ENCODE measurements around the gene PTMA. TPM values are rescaled to one million over a fixed set of nuclear protein-coding genes. Genes with fewer than 3 reads are reported as not detected.
A peak's percentile ranks its signal among the peaks of the same experiment; 100 is the strongest.

The PTMA gene
- total RNA-seq, 1 donor from 2014 or later, result 2,194 TPM

- peak overlapping the region; percentile 59 for H3K4me3 Mint-ChIP-seq
- intact Hi-C loops (cut with micrococcal nuclease), result no loop called here
Measured at GRCh38 chr2:231682603-231683291, 25.6 kb upstream of the PTMA start.

GRCh38 chr2:231683292-231684235 is 24.8 kb upstream of the PTMA start:
- no peak for DNase-seq (ENCODE audit: low spot score)

More at GRCh38 chr2:231682603-231683291, 25.6 kb upstream of the PTMA start:
- peaks cover 19% of the 10 kb centered on the region for H3K27me3 Mint-ChIP-seq (ENCODE audit: insufficient read depth)
- no peak overlapping the region for H3K27ac Mint-ChIP-seq
- H3K36me3 Mint-ChIP-seq (ENCODE audit: low read depth), result peaks cover 2% of the 10 kb centered on the region
- peaks cover 3% of the 10 kb centered on the region for H3K4me1 Mint-ChIP-seq (ENCODE audit: low read depth)
- no peak for DNase-seq (ENCODE audit: low spot score)
- no peaks in the 10 kb centered on the region for H3K9me3 Mint-ChIP-seq

GRCh38 chr2:231684314-231685223 is 23.8 kb upstream of the PTMA start:
- Mint-ChIP-seq H3K36me3 (ENCODE audit: low read depth) (peaks cover 2% of the 10 kb centered on the region), H3K27me3 (ENCODE audit: insufficient read depth) (peaks cover 19% of the 10 kb centered on the region), H3K27ac (no peak overlapping the region), H3K9me3 (no peaks in the 10 kb centered on the region), H3K4me3 (no peak overlapping the region), H3K4me1 (ENCODE audit: low read depth) (no peaks in the 10 kb centered on the region)
- DNase-seq (ENCODE audit: low spot score), result no peak
- intact Hi-C loops (cut with micrococcal nuclease), result no loop called here

More at GRCh38 chr2:231683292-231684235, 24.8 kb upstream of the PTMA start:
- Mint-ChIP-seq H3K36me3 (ENCODE audit: low read depth) (peaks cover 2% of the 10 kb centered on the region), H3K27ac (no peak overlapping the region), H3K4me1 (ENCODE audit: low read depth) (no peaks in the 10 kb centered on the region), H3K9me3 (no peaks in the 10 kb centered on the region), H3K27me3 (ENCODE audit: insufficient read depth) (peaks cover 19% of the 10 kb centered on the region), H3K4me3 (no peak overlapping the region)
- intact Hi-C loops (cut with micrococcal nuclease), result no loop called here

GRCh38 chr2:231685349-231686191 is 22.8 kb upstream of the PTMA start:
- DNase-seq (ENCODE audit: low spot score), result no peak
- Mint-ChIP-seq H3K9me3 (no peaks in the 10 kb centered on the region), H3K27ac (no peak overlapping the region), H3K4me1 (ENCODE audit: low read depth) (no peaks in the 10 kb centered on the region), H3K4me3 (no peak overlapping the region), H3K27me3 (ENCODE audit: insufficient read depth) (peaks cover 17% of the 10 kb centered on the region), H3K36me3 (ENCODE audit: low read depth) (peaks cover 2% of the 10 kb centered on the region)
- intact Hi-C loops (cut with micrococcal nuclease), result no loop called here

GRCh38 chr2:231686192-231687100 is 21.9 kb upstream of the PTMA start:
- Mint-ChIP-seq H3K4me3 (no peak overlapping the region), H3K27me3 (ENCODE audit: insufficient read depth) (peaks cover 20% of the 10 kb centered on the region), H3K4me1 (ENCODE audit: low read depth) (no peaks in the 10 kb centered on the region), H3K27ac (peak overlapping the region; percentile 55), H3K36me3 (ENCODE audit: low read depth) (peaks cover 2% of the 10 kb centered on the region), H3K9me3 (no peaks in the 10 kb centered on the region)
- intact Hi-C loops (cut with micrococcal nuclease), result no loop called here
- DNase-seq (ENCODE audit: low spot score), result no peak

- Mint-ChIP-seq H3K9me3 (no peaks in the 10 kb centered on the region), H3K27me3 (ENCODE audit: insufficient read depth) (peaks cover 13% of the 10 kb centered on the region), H3K27ac (no peak overlapping the region), H3K4me3 (no peak overlapping the region), H3K36me3 (ENCODE audit: low read depth) (no peaks in the 10 kb centered on the region), H3K4me1 (ENCODE audit: low read depth) (no peaks in the 10 kb centered on the region)
- peak; percentile 31 for DNase-seq (ENCODE audit: low spot score)
- intact Hi-C loops (cut with micrococcal nuclease), result no loop called here
Measured at GRCh38 chr2:231687133-231687852, 21.0 kb upstream of the PTMA start.

- no peak overlapping the region for H3K27ac Mint-ChIP-seq
- DNase-seq (ENCODE audit: low spot score), result no peak
- no peaks in the 10 kb centered on the region for H3K9me3 Mint-ChIP-seq
- no peaks in the 10 kb centered on the region for H3K4me1 Mint-ChIP-seq (ENCODE audit: low read depth)
- no peak overlapping the region for H3K4me3 Mint-ChIP-seq
- intact Hi-C loops (cut with micrococcal nuclease), result no loop called here
- H3K36me3 Mint-ChIP-seq (ENCODE audit: low read depth), result no peaks in the 10 kb centered on the region
- H3K27me3 Mint-ChIP-seq (ENCODE audit: insufficient read depth), result peaks cover 10% of the 10 kb centered on the region
Measured at GRCh38 chr2:231687961-231688360, 20.4 kb upstream of the PTMA start.

- intact Hi-C loops (cut with micrococcal nuclease), result no loop called here
- no peaks in the 10 kb centered on the region for H3K36me3 Mint-ChIP-seq (ENCODE audit: low read depth)
- peaks cover 10% of the 10 kb centered on the region for H3K27me3 Mint-ChIP-seq (ENCODE audit: insufficient read depth)
- no peak overlapping the region for H3K27ac Mint-ChIP-seq
- no peak overlapping the region for H3K4me3 Mint-ChIP-seq
- no peak for DNase-seq (ENCODE audit: low spot score)
- H3K9me3 Mint-ChIP-seq, result no peaks in the 10 kb centered on the region
- H3K4me1 Mint-ChIP-seq (ENCODE audit: low read depth), result no peaks in the 10 kb centered on the region
Measured at GRCh38 chr2:231688719-231689118, 19.6 kb upstream of the PTMA start.

GRCh38 chr2:231689124-231689893 is 19.0 kb upstream of the PTMA start:
- H3K4me1 Mint-ChIP-seq (ENCODE audit: low read depth), result no peaks in the 10 kb centered on the region
- H3K27me3 Mint-ChIP-seq (ENCODE audit: insufficient read depth), result peaks cover 7% of the 10 kb centered on the region
- H3K27ac Mint-ChIP-seq, result no peak overlapping the region
- no peak overlapping the region for H3K4me3 Mint-ChIP-seq
- no peaks in the 10 kb centered on the region for H3K9me3 Mint-ChIP-seq
- intact Hi-C loops (cut with micrococcal nuclease), result no loop called here
- DNase-seq (ENCODE audit: low spot score), result no peak
- no peaks in the 10 kb centered on the region for H3K36me3 Mint-ChIP-seq (ENCODE audit: low read depth)

GRCh38 chr2:231691251-231691772 is 17.0 kb upstream of the PTMA start:
- no peak for DNase-seq (ENCODE audit: low spot score)
- Mint-ChIP-seq H3K36me3 (ENCODE audit: low read depth) (no peaks in the 10 kb centered on the region), H3K4me3 (no peak overlapping the region), H3K27me3 (ENCODE audit: insufficient read depth) (peaks cover 7% of the 10 kb centered on the region), H3K9me3 (no peaks in the 10 kb centered on the region), H3K27ac (no peak overlapping the region), H3K4me1 (ENCODE audit: low read depth) (no peaks in the 10 kb centered on the region)
- intact Hi-C loops (cut with micrococcal nuclease), result no loop called here
